Measurements from ENCODE around the gene DCXR.

DCXR gene

DNA sequence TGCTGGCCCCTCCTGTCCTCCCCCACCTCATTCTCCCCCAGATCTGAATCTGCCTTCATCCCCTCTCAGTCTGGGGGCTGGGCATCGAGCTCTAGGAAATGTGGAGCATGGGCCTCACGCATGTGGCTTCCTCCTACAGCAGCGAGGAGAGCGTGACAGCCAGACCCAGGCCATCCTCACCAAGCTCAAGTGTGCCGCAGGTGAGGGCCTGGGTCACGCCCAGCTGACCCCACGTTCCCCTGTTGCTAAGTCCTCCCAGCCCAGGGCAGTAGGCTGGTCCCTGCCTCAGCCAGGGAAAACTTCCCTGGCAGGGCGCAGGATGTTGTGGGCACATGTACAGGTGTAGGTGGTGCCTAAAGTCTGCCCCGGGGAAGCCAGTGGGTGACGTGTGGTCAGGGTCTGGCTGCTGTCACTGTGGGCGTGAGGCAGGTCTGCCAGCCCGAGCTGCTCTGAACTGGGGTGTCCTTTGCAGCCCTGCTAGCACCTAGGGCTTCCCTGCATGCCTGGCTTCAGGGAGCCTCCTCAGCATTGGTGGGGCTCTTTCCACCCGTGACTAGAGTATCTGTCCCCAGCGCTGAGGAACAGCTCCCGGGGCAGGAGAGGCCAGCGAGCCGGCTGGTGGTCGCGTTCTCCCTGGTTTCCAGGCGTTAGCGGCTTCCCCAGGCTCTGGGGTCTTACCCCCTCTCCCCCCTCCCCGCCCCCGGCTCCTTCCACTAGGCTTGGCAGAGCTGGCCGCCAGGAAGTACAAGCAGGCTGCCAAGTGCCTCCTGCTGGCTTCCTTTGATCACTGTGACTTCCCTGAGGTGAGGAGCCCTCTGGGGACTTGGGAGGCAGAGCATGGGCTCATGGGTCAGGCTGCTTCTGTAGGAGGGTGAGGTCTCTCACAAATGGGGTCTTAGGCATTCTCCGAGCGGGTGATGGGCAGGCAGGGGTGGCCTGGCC lies 17.8 kb upstream of the DCXR start:
- DNase-seq (ENCODE audit: low spot score): peak; percentile 5

GRCh38 chr17:82054351-82055022 lies 17.0 kb upstream of the DCXR start:
- peak; percentile 6 for DNase-seq (ENCODE audit: low spot score)

GRCh38 chr17:82053556-82054263 lies 16.2 kb upstream of the DCXR start:
- DNase-seq (ENCODE audit: low spot score): no peak

GRCh38 chr17:82053130-82053529 lies 15.6 kb upstream of the DCXR start:
- DNase-seq (ENCODE audit: low spot score): no peak

DNA sequence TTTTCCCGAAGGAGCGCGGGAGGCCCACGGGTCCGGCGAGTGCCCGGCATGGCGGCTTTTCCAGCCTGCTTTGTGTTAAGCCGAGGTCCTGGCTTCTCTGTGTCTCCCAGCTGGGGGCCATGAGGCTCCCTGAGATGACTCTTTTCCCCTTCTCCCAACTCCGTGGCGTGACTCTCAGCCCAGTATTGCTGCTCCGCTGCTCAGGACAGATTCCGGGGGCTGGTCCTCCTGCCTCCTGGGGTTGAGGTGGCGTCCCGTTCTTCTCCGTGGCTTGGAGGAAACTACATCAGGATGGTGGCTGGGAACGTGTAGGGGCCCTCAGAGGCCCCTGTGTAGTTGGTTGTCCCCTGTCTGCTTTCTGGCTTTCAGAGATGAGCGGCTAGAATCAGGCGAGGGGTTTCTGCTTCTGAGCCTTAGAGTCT lies 15.2 kb upstream of the DCXR start:
- no peak for DNase-seq (ENCODE audit: low spot score)

GRCh38 chr17:82051776-82052637 lies 14.5 kb upstream of the DCXR start, which contains the start of the genes GPS1 and RFNG:
Gene GPS1 (plus strand): TSS chr17:82051898. CDS start chr17:82051932, 34 bp downstream.
Gene RFNG (minus strand): TSS chr17:82051811. CDS start chr17:82051766, 45 bp downstream.
- DNase-seq (ENCODE audit: low spot score): peak; percentile 96

GRCh38 chr17:82050761-82051641 lies 13.5 kb upstream of the DCXR start:
- DNase-seq (ENCODE audit: low spot score): peak; percentile 85

GRCh38 chr17:82050152-82050760 lies 12.8 kb upstream of the DCXR start:
- no peak for DNase-seq (ENCODE audit: low spot score)

DNA sequence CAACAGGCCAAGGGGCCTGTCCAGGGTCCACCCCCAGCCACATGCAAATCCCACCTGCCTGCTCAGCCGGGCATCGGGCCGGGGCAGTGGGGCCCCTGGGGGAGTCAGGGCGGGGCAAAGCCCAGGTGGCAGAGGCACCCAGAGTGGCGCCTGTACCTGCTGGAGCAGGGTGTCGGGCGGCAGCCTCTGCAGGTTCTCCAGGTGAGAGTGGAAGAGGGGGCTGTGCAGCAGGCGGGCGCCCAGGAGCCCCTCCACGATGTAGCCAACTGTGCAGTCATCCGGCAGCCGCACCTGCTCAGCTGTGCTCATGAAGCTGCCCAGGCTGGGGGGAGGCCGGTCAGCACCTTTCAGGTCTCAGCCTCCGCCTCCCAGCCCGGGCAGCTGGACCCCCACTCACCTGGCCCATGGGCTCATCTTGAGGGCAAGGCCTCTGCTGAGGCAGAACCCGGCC lies 12.0 kb upstream of the DCXR start:
- DNase-seq (ENCODE audit: low spot score): no peak

DNA sequence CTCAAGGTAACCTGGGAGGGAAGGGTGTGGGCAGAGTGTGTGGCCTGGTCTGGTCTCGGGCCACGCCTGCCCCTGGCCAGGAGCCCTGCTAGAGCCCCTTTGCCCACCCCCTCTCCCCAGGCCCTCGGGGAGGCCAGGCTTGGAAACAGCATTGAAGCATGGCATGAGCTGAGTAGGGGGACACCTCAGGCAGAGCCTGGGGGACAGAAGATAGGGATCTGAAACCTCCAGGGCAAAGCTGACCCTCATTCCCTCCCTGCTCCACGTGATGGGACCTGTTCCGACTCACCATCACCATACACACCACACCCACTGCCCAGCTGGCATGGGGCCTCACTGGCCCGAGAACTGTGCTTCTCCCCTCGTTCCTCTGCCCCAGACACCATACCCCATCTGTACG lies 11.6 kb upstream of the DCXR start:
- no peak for DNase-seq (ENCODE audit: low spot score)

DNA sequence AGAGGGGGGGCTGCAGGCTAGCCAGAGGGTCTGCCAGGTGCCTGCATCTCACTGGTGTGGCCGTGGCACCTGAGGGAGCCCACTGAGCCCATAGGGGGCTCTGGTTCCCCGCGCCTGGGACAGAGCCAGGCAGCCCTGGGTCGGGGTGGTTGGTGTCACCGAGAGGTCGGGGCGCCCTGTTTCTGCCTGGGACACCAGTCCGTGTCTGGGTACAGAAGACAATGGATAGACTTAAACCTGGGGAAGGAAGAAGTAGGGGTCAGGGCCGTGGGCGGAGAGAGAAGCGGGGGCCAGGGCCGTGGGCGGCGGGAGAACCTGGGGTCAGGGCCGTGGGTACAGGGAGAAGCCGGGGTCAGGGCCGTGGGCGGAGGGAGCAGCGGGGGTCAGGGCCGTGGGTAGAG lies 11.1 kb upstream of the DCXR start:
- DNase-seq (ENCODE audit: low spot score): no peak

GRCh38 chr17:82047914-82048570 lies 10.5 kb upstream of the DCXR start:
- DNase-seq (ENCODE audit: low spot score): no peak

DNA sequence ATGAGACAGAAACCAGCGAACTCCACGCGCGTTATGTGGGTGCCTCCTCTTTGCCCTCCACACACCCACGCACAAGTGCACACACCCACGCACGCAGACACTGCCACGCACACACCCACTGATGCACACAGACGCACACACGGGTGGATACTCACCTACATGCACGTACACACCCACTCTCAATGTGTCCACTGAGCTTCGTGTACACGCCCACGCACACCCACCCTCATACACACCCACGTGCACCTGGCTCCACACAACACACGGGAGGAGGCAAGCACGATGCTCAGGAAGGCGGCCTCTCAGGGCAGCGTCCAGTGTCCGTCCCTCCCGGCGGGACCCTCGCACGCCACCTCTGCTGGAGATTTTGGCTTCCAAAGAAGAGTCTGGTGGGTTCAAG lies 9.9 kb upstream of the DCXR start:
- no peak for DNase-seq (ENCODE audit: low spot score)

DNA sequence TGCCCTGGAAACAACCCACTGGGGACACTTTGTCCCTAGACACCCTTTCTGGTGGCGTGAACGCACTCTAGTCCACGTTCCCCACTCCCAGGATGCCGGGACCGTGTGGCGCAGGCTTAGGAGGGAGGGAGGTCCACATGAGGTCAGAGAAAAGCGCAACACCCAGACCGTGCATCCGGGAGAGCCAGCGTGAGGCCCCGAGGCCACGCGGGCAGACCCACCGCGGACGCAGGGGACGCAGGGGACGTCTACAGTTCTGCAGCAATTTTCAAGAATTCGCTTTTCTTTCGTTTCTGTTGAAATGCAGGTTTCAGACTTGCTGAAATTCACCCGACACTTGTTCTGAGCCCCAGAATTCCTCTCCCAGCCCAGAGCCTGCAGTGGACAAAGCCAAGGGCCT lies 9.4 kb upstream of the DCXR start:
- DNase-seq (ENCODE audit: low spot score): no peak

DNA sequence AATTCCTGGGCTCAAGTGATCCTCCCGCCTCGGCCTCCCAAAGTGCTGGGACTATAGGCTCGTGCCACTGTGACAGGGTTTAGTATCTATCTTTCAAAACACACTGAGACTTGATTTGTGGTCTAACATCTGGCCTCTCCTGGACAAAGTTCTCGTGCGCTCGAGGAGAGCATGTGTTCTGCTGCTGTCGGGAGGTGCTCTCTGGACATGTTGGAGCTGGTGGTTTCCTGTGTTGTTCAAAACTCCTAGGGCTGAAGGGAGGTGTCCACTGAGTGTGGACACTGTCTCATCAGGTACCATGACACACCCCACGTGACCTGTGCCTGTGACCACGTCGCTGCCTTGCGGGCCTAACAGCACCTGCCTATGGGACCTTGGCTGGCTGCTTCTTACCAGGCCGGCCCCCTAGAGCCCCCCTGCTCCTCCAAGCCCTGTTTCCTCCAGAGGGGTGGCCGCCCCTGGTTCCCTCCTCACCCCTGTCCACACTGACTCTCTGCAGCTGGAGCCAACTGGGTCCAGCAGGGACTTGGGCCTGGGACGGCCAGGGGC lies 8.5 kb upstream of the DCXR start:
- no peak for DNase-seq (ENCODE audit: low spot score)

DNA sequence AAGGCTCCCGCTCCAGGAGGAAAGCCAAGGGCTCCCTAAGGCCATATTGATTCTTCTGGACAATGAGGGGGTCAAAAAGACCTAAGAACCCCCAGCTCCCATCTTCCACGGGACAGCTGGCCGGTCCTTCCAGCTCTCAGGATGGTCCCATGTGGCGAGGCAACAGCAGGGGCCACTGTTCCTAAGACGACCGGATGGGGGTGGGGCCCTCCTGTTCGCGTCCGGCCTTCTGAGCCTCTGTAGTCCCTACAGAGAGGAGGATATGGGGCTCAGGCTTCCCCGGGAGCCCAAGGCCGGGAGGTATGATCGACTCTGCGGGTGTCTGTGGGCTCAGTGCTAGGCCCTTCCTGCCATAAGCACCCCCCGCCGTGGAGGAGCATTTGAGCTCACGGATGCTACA lies 6.0 kb upstream of the DCXR start:
- peak; percentile 51 for DNase-seq (ENCODE audit: low spot score)

DNA sequence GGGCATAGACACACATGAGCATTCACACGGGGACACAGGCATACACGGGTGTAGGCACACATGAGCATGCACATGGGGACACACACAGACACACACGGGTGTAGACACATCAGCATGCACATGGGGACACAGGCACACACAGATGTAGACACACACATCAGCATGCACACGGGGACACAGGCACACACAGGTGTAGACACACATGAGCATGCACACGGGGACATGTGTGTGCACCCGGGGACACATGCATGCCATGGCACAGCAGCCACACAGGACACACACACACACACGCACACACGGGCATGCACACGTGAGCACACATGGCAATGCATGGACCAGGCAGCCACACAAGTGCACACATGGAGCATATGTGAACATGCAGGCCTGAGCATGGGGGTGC lies 5.2 kb upstream of the DCXR start:
- DNase-seq (ENCODE audit: low spot score): no peak

GRCh38 chr17:82041144-82041814 lies 3.8 kb upstream of the DCXR start:
- DNase-seq (ENCODE audit: low spot score): no peak
